Activated CD4-positive, alpha-beta memory T cell treated with anti-CD3 and anti-CD28 coated beads, Interleukin-2, amount 10 ng/mL, durations not matched to agents 7 days and 5 days (primary cell): ENCODE data around the gene SULT6B1. TPM values are rescaled to one million over a fixed set of nuclear protein-coding genes. Genes with fewer than 3 reads are reported as not detected.
"Not testable (repeated sequence)": the region's sequence is repeated elsewhere in the genome, so short reads cannot be mapped to it uniquely, and the experiment has no call there.

Experiments used
- CTCF ChIA-PET: fragments of 350-600 bp; sonication (Branson Sonifier 250); formaldehyde crosslinking; loops from one replicate; lab custom pipeline; 2021; ENCODE audit warnings: antibody characterized with exemption, inconsistent platforms; lab: Charles Lee
- POLR2A ChIA-PET: fragments of 350-600 bp; sonication (Branson Sonifier 250); formaldehyde crosslinking; loops from one replicate; lab custom pipeline; 2021; ENCODE audit warnings: antibody characterized with exemption; lab: Charles Lee
- DNase-seq: peaks from one replicate; pipeline ENCODE4 v3.0.0-alpha.2; 2020
- H3K27ac Mint-ChIP-seq: one replicate; pipeline ENCODE4 v1.8.0; 2021; ENCODE audit warnings: mild to moderate bottlenecking, mixed read lengths
- H3K27me3 Mint-ChIP-seq: one replicate; pipeline ENCODE4 v1.8.0; 2021; ENCODE audit warnings: mixed read lengths
- H3K36me3 Mint-ChIP-seq: one replicate; pipeline ENCODE4 v1.8.0; 2021; ENCODE audit warnings: low read depth, mixed read lengths
- H3K4me1 Mint-ChIP-seq: one replicate; pipeline ENCODE4 v1.8.0; 2021; ENCODE audit warnings: mixed read lengths
- H3K4me3 Mint-ChIP-seq: one replicate; pipeline ENCODE4 v1.8.0; 2021; ENCODE audit warnings: mild to moderate bottlenecking, mixed read lengths
- H3K9me3 Mint-ChIP-seq: one replicate; pipeline ENCODE4 v1.8.0; 2021; ENCODE audit warnings: mixed read lengths
- total RNA-seq, 2 experiments: library from RNA; stranded (reverse); gene quantifications; one replicate each; pipeline ENCODE4 v1.2.3, GENCODE V29; 2021

The SULT6B1 gene
- total RNA-seq, 2 experiments from 2014 or later: not detected

- no peak for DNase-seq
- H3K4me3 Mint-ChIP-seq: no peak overlapping the region
- ChIA-PET CTCF (interaction anchor here (1.0 kb wide), 1 partner anchor 42 kb away, joined by 4 read pairs; no protein-coding TSS in a partner anchor), POLR2A (interaction anchor here (0.6 kb wide), 1 partner anchor 53 kb away, joined by 3 read pairs; no protein-coding TSS in a partner anchor)
- no peak overlapping the region for H3K27ac Mint-ChIP-seq
- no peaks in the 10 kb centered on the region for H3K27me3 Mint-ChIP-seq
- peaks cover 11% of the 10 kb centered on the region for H3K4me1 Mint-ChIP-seq
- H3K9me3 Mint-ChIP-seq: peaks cover 20% of the 10 kb centered on the region
- peaks cover 75% of the 10 kb centered on the region for H3K36me3 Mint-ChIP-seq
Observed at GRCh38 chr2:37211212-37211611, 22.7 kb upstream of the SULT6B1 start.

GRCh38 chr2:37206760-37207159 lies 18.3 kb upstream of the SULT6B1 start:
- H3K27me3 Mint-ChIP-seq, DNase-seq, H3K27ac Mint-ChIP-seq, H3K4me3 Mint-ChIP-seq, CTCF ChIA-PET, POLR2A ChIA-PET: not testable (repeated sequence)
- H3K9me3 Mint-ChIP-seq: peaks cover 27% of the 10 kb centered on the region
- H3K36me3 Mint-ChIP-seq: peaks cover 90% of the 10 kb centered on the region
- H3K4me1 Mint-ChIP-seq: peaks cover 19% of the 10 kb centered on the region

DNA sequence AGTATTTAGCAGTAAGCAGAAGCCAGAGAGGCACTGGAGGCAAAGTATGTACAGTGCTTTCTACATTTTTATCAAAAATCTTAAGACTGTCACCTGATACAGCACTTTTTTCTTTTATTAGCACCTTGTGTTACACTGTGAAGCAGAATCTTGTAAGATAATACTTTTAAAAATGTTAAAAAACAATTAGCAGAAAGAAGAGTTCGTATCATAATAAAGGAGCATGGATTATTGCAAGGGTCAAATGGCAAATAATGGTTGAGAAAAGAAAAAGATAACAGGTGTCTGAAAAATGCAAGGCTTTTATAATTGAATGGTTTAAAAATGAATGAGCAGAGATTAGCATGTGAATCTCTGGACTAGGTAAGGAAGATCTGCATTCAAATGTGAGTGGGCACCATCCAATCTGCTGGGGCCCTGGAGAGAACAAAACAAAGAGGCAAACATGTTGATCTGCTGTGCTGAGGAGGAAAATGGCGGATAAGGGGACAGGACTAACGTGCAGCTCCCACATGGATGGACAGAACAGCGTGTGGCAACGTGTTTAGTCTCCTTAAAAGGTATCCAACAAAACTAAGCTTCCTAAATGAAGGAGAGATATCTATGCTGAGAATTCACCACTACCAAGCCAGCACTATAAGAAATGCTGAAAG lies 17.3 kb upstream of the SULT6B1 start:
- CTCF ChIA-PET: no interaction called here
- POLR2A ChIA-PET: no interaction called here
- H3K4me1 Mint-ChIP-seq: peaks cover 25% of the 10 kb centered on the region
- H3K36me3 Mint-ChIP-seq: peaks cover 89% of the 10 kb centered on the region
- H3K9me3 Mint-ChIP-seq: peaks cover 27% of the 10 kb centered on the region
- no peaks in the 10 kb centered on the region for H3K27me3 Mint-ChIP-seq
- H3K4me3 Mint-ChIP-seq: no peak overlapping the region
- DNase-seq: no peak
- H3K27ac Mint-ChIP-seq: no peak overlapping the region

DNA sequence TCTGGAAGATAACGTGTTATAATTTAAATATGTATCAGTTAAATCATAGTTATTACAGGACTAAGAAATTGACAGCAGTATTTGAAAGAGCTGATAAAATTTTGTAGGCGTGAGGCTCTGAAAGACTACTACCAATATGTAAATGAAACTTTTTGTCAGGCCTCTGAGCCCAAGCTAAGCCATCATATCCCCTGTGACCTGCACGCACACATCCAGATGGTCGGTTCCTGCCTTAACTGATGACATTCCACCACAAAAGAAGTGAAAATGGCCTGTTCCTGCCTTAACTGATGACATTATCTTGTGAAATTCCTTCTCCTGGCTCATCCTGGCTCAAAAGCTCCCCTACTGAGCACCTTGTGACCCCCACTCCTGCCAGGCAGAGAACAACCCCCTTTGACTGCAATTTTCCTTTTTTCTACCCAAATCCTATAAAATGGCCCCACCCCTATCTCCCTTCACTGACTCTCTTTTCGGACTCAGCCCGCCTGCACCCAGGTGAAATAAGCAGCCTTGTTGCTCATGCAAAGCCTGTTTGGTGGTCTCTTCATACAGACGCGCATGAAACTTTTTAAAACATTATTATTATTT lies 16.7 kb upstream of the SULT6B1 start:
- H3K27ac Mint-ChIP-seq, POLR2A ChIA-PET, H3K27me3 Mint-ChIP-seq, CTCF ChIA-PET, DNase-seq, H3K4me3 Mint-ChIP-seq: not testable (repeated sequence)
- H3K36me3 Mint-ChIP-seq: peaks cover 88% of the 10 kb centered on the region
- peaks cover 27% of the 10 kb centered on the region for H3K9me3 Mint-ChIP-seq
- H3K4me1 Mint-ChIP-seq: peaks cover 25% of the 10 kb centered on the region

- CTCF ChIA-PET: no interaction called here
- POLR2A ChIA-PET: no interaction called here
Observed at GRCh38 chr2:37203708-37204107, 15.2 kb upstream of the SULT6B1 start.

GRCh38 chr2:37201766-37202165 lies 13.3 kb upstream of the SULT6B1 start:
- Mint-ChIP-seq H3K4me1 (peaks cover 28% of the 10 kb centered on the region), H3K4me3 (no peak overlapping the region), H3K36me3 (peaks cover 57% of the 10 kb centered on the region), H3K9me3 (peaks cover 11% of the 10 kb centered on the region), H3K27me3 (no peaks in the 10 kb centered on the region), H3K27ac (peak overlapping the region; percentile 47)
- ChIA-PET POLR2A (interaction anchor here (0.8 to 1.0 kb wide), 2 partner anchors 30 to 44 kb away, joined by 3 read pairs; partner anchors contain the start of genes CEBPZ and NDUFAF7), CTCF (interaction anchor here (0.9 kb wide), 1 partner anchor 175 kb away, joined by 3 read pairs; no protein-coding TSS in a partner anchor)
- peak; percentile 24 for DNase-seq

More at GRCh38 chr2:37203708-37204107, 15.2 kb upstream of the SULT6B1 start:
- Mint-ChIP-seq H3K27ac (no peak overlapping the region), H3K9me3 (peaks cover 26% of the 10 kb centered on the region), H3K27me3 (no peaks in the 10 kb centered on the region), H3K4me3 (no peak overlapping the region), H3K4me1 (peaks cover 28% of the 10 kb centered on the region), H3K36me3 (peaks cover 77% of the 10 kb centered on the region)
- DNase-seq: no peak

DNA sequence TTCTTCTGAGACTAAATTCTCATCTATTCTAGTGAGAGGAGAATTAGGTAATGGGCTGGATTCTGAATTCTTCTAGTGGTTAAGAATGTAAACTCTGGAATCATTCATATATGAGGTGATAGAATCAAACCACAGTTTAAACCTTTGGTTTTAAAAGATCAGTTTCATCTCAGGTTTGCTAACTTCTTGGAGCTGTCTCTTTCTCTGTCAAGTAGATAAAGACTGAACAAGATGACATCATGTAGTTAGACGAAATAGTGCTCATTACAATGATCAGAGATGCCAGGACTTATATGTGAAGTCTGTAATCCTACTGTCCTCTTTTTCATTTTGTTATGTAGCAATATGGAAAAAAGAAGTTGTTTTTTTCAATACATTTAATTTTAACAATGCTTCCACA lies 12.7 kb upstream of the SULT6B1 start:
- Mint-ChIP-seq H3K4me1 (peaks cover 28% of the 10 kb centered on the region), H3K4me3 (no peak overlapping the region), H3K9me3 (peaks cover 7% of the 10 kb centered on the region), H3K36me3 (peaks cover 54% of the 10 kb centered on the region), H3K27me3 (no peaks in the 10 kb centered on the region), H3K27ac (peak overlapping the region; percentile 21)
- no peak for DNase-seq
- ChIA-PET POLR2A (interaction anchor here (0.8 to 1.0 kb wide), 2 partner anchors 31 to 43 kb away, joined by 3 read pairs; partner anchors contain the start of genes CEBPZ and NDUFAF7), CTCF (interaction anchor here (0.9 kb wide), 1 partner anchor 176 kb away, joined by 3 read pairs; no protein-coding TSS in a partner anchor)

DNA sequence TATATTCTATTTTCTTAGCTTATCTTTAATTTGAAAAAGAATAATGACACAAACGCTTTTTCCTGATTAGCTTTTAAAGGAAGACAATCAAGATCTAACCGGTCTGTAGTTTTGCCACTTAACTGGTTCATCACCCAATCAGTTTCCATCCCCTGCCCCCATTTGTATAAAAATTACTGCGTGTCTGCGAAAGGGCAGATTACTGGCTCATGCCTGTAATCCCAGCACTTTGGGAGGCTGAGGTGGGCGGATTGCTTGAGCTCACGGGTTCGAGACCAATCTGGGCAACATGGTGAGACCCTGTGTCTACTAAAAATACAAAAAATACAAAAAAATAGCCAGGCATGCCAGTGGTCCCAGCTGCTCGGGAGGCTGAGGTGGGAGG lies 10.2 kb upstream of the SULT6B1 start:
- peaks cover 1% of the 10 kb centered on the region for H3K9me3 Mint-ChIP-seq
- H3K4me3 Mint-ChIP-seq: no peak overlapping the region
- ChIA-PET CTCF (interaction anchor here (0.9 kb wide), 1 partner anchor 9 kb away, joined by 3 read pairs; no protein-coding TSS in a partner anchor), POLR2A (interaction anchor here (1.3 to 1.5 kb wide), 2 partner anchors 34 to 191 kb away, joined by 4 read pairs; no protein-coding TSS in a partner anchor)
- peaks cover 29% of the 10 kb centered on the region for H3K36me3 Mint-ChIP-seq
- DNase-seq: no peak
- no peak overlapping the region for H3K27ac Mint-ChIP-seq
- peaks cover 29% of the 10 kb centered on the region for H3K4me1 Mint-ChIP-seq
- no peaks in the 10 kb centered on the region for H3K27me3 Mint-ChIP-seq

DNA sequence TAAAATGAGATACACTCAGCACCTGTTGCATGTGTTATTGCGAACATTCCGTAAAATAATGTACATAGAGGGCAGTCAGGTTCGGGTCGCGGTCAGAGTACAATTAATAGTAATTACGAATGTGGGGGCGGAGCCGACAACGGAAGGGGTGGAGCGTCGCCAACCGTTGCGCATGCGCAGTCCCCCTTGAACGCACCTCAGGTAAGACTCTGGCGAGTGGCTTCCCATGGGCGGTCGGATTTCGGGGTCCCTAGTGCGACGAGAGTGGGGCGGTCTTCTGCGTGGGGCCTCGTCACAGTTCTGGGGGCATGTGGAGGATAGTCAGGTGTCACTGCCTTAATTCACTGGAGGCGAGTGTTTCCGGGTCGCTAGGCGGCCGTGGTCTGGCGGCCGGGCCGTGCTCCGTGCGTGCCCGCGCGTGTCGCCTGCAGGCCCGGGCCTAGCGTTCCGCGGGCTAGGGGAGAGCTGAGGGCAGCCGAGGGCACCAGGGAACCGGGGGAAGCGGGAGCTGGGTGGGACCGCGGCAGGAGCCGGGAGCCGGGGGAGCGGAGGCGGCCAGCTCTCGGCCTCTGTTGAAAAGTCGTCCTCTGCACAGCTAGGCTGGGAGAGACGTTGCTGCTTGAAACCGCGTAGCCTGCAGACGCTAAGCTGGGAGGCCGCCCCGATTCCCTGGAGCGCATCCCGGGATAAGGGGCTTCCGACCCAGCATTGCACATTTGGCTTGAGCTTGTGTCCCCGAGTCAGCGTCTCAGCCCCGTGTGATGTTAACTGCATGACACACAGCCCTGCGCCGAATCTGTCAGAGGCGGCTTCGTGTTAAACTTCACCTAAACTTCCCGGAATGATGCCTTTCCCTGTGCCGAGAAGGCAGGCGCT lies 8.1 kb upstream of the SULT6B1 start, which contains the start of gene CEBPZOS:
CEBPZOS (plus strand) TSS at position 177 of the 876 bp plus-strand sequence. CDS start 3,209 bp downstream, outside the sequence.
- H3K4me1 Mint-ChIP-seq: peaks cover 20% of the 10 kb centered on the region
- H3K27ac Mint-ChIP-seq: peak within 1 kb of the TSS; percentile 97
- H3K9me3 Mint-ChIP-seq: no peaks in the 10 kb centered on the region
- ChIA-PET CTCF (interaction anchor here (0.6 to 1.2 kb wide), 3 partner anchors 15 to 1349 kb away, joined by 3 to 5 read pairs (median 3); no protein-coding TSS in a partner anchor), POLR2A (interaction anchor here (0.7 to 1.8 kb wide), 15 partner anchors 17 to 880 kb away, joined by 3 to 13 read pairs (median 3); partner anchors contain the start of genes CEBPZ, CYP1B1, EIF2AK2 and GPATCH11)
- H3K36me3 Mint-ChIP-seq: peaks cover 17% of the 10 kb centered on the region
- H3K4me3 Mint-ChIP-seq: peak within 1 kb of the TSS; percentile 98
- peak; percentile 90 for DNase-seq
- no peaks in the 10 kb centered on the region for H3K27me3 Mint-ChIP-seq

- CTCF ChIA-PET, DNase-seq, H3K9me3 Mint-ChIP-seq, H3K27me3 Mint-ChIP-seq: not testable (repeated sequence)
- Mint-ChIP-seq H3K4me3 (peak overlapping the region; percentile 98), H3K4me1 (peaks cover 15% of the 10 kb centered on the region), H3K36me3 (peaks cover 11% of the 10 kb centered on the region), H3K27ac (peak overlapping the region; percentile 97)
- POLR2A ChIA-PET: interaction anchor here (1.0 kb wide), 1 partner anchor 387 kb away, joined by 3 read pairs; no protein-coding TSS in a partner anchor
Observed at GRCh38 chr2:37195862-37196319, 7.4 kb upstream of the SULT6B1 start.

DNA sequence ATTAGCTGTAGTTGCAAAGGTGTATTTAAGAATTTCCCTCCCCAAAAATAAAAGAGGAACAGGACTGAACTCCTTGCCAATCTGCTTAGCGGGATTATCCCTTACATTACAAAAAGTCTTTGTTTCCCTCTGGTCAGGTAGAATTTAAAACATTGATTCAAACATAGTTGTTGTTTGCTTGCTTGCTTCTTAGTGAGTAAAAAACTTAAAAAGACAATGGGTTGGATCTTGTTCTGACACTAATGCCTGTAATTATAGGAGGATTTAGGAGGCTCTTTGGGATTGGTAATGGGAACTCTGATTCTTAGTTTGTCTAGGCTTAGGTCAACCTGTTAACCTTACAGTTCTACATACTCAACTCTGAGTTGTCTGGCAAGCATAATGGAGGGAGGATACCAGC lies 4.1 kb upstream of the SULT6B1 start:
- ChIA-PET POLR2A (no interaction called here), CTCF (no interaction called here)
- no peaks in the 10 kb centered on the region for H3K9me3 Mint-ChIP-seq
- H3K27me3 Mint-ChIP-seq: peaks cover 6% of the 10 kb centered on the region
- H3K4me1 Mint-ChIP-seq: peaks cover 17% of the 10 kb centered on the region
- no peak for DNase-seq
- H3K27ac Mint-ChIP-seq: no peak overlapping the region
- no peak overlapping the region for H3K4me3 Mint-ChIP-seq
- H3K36me3 Mint-ChIP-seq: peaks cover 2% of the 10 kb centered on the region

DNA sequence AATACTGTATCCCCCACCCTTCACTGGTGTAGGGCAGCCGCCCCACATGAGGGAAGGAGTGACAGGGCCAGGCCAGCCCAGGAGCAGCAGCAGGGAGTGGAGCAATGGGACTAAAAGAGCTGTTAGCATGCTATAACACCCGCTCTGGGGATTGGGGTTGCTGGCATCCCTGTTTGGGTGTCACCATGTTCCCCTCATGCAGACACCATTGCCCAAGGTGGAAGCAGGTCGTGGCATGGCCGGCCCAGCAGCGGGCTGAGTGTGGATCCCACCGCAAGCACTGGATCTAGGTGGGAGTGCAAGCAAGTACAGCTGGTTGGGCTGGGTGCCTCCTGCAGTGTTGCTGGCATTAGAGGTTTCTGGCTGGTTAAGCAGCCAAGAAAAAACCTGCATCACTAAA lies 3.3 kb upstream of the SULT6B1 start:
- ChIA-PET CTCF (no interaction called here), POLR2A (interaction anchor here (2.2 kb wide), 1 partner anchor 36 kb away, joined by 5 read pairs; the partner anchor contains the start of gene EIF2AK2)
- H3K27ac Mint-ChIP-seq: no peak overlapping the region

More for the DNA sequence above, 3.3 kb upstream of the SULT6B1 start:
- no peak for DNase-seq
- peaks cover 8% of the 10 kb centered on the region for H3K27me3 Mint-ChIP-seq
- H3K36me3 Mint-ChIP-seq: peaks cover 2% of the 10 kb centered on the region
- H3K9me3 Mint-ChIP-seq: no peaks in the 10 kb centered on the region
- H3K4me3 Mint-ChIP-seq: no peak overlapping the region
- H3K4me1 Mint-ChIP-seq: peaks cover 10% of the 10 kb centered on the region
